A549 (cell line): ENCODE measurements around the gene PAPPA. TPM values are rescaled to one million over a fixed set of nuclear protein-coding genes. Genes with fewer than 3 reads are reported as not detected.

Source experiments
- ATAC-seq, 2 experiments: fragments of 200-7000 bp in 1 of 2; fragments of >200 bp in 1 of 2; cut with Nextera tagmentation in 1 of 2; cut with Tn5 transposase in 1 of 2; 3 replicates each; pipeline versions ENCODE4 v1.8.0 to v1.9.1; 2018 to 2020; ENCODE audit warnings: mild to moderate bottlenecking in 1 of 2, moderate library complexity in 1 of 2
- CTCF ChIA-PET: fragments of 300-600 bp; sonication (Branson Sonifier 250); formaldehyde crosslinking; extraction: SDS; loops from one replicate; lab custom pipeline; 2021; ENCODE audit warnings: antibody characterized with exemption, inconsistent platforms; lab: Yijun Ruan, JAX
- POLR2A ChIA-PET: fragments of 350-600 bp; formaldehyde crosslinking; extraction: SDS; loops from one replicate; lab custom pipeline; 2021; ENCODE audit warnings: antibody characterized with exemption, inconsistent platforms; lab: Yijun Ruan, JAX
- DNase-seq, 2 experiments: peaks; one replicate each; pipeline versions ENCODE4 v3.0.0 to v3.0.0-alpha.2; 2011 to 2016; ENCODE audit warnings: low read depth in 1 of 2, low spot score in 1 of 2
- FAIRE-seq: peaks from 2 replicates; lab custom pipeline; 2011; peaks lifted over from hg19 to GRCh38; lab: Jason Lieb, UNC
- H3K27ac ChIP-seq, 2 experiments: fragments of >200 bp; sonication (Bioruptor Twin); formaldehyde crosslinking; 3 replicates each; pipeline ENCODE4 v1.5.1; 2016 to 2017
- H3K4me1 ChIP-seq: fragments of >200 bp; sonication (Bioruptor Twin); formaldehyde crosslinking; 3 replicates; pipeline ENCODE4 v1.6.1; 2016
- H3K4me2 ChIP-seq: fragments of >200 bp; sonication (Bioruptor Twin); formaldehyde crosslinking; 3 replicates; pipeline ENCODE4 v1.6.1; 2016
- H3K4me3 ChIP-seq: fragments of >200 bp; sonication (Bioruptor Twin); formaldehyde crosslinking; 3 replicates; pipeline ENCODE4 v1.5.1; 2016
- H3K9me3 ChIP-seq: fragments of >200 bp; sonication (Bioruptor Twin); formaldehyde crosslinking; 3 replicates; pipeline ENCODE4 v1.6.1; 2016
- E2F6 ChIP-seq: IDR thresholded peaks from 2 replicates; pipeline ENCODE4 v1.6.1; 2012; ENCODE audit warnings: low read depth, borderline replicate concordance
- EHF ChIP-seq: fragments of 250-450 bp; sonication (Bioruptor Pico); IDR thresholded peaks from 2 replicates; pipeline ENCODE4 v1.5.0; 2020; ENCODE audit warnings: mild to moderate bottlenecking
- FOSL2 ChIP-seq, 2 experiments: fragments of 450-650 bp in 1 of 2; fragments of >200 bp in 1 of 2; sonication (Bioruptor Twin) in 1 of 2; formaldehyde crosslinking; IDR thresholded peaks; 2 replicates each; pipeline versions ENCODE4 v1.5.0 to v1.6.1; 2016 to 2020; ENCODE audit warnings: mild to moderate bottlenecking in 1 of 2, moderate library complexity in 1 of 2
- HES2 ChIP-seq: fragments of >200 bp; sonication (Bioruptor Twin); formaldehyde crosslinking; IDR thresholded peaks from 2 replicates; pipeline ENCODE4 v1.6.1; 2016
- HEYL ChIP-seq: fragments of 250-450 bp; sonication (Bioruptor Pico); IDR thresholded peaks from 2 replicates; pipeline ENCODE4 v1.8.0; 2021; ENCODE audit warnings: mild to moderate bottlenecking, moderate library complexity
- HOXB13 ChIP-seq: fragments of 250-450 bp; sonication (Bioruptor Pico); IDR thresholded peaks from 2 replicates; pipeline ENCODE4 v1.5.0; 2020; ENCODE audit warnings: low read depth, mild to moderate bottlenecking, moderate library complexity
- JUN ChIP-seq, 2 experiments: fragments of >200 bp; sonication (Bioruptor Twin); formaldehyde crosslinking; IDR thresholded peaks; 2 replicates in 1 of 2; 3 replicates in 1 of 2; pipeline ENCODE4 v1.6.1; 2016 to 2017
- JUNB ChIP-seq: fragments of >200 bp; sonication (Bioruptor Twin); formaldehyde crosslinking; IDR thresholded peaks from 2 replicates; pipeline ENCODE4 v1.6.1; 2016
- MAX ChIP-seq: IDR thresholded peaks from 2 replicates; pipeline ENCODE4 v1.6.1; 2012
- MYC ChIP-seq: IDR thresholded peaks from 2 replicates; pipeline ENCODE4 v1.6.1; 2012; ENCODE audit warnings: mild to moderate bottlenecking, inconsistent platforms, low read length, improper control_type of control experiment, borderline replicate concordance
- NPAS2 ChIP-seq: fragments of 250-450 bp; sonication (Bioruptor Pico); IDR thresholded peaks from 2 replicates; pipeline ENCODE4 v1.8.0; 2022; ENCODE audit warnings: mild to moderate bottlenecking, moderate library complexity, borderline replicate concordance
- NR3C1 ChIP-seq: fragments of >200 bp; sonication (Bioruptor Twin); formaldehyde crosslinking; IDR thresholded peaks from 3 replicates; pipeline ENCODE4 v1.6.1; 2017
- POLR2A ChIP-seq: IDR thresholded peaks from 2 replicates; pipeline ENCODE4 v1.6.1; 2012; ENCODE audit warnings: mild to moderate bottlenecking, low read length
- POLR2AphosphoS2 ChIP-seq: conservative IDR thresholded peaks from 2 replicates; pipeline ENCODE4 v1.6.1; 2012; ENCODE audit warnings: low read length, improper control_type of control experiment, inconsistent platforms
- RAD21 ChIP-seq, 2 experiments: fragments of >200 bp in 1 of 2; sonication (Bioruptor Twin) in 1 of 2; formaldehyde crosslinking in 1 of 2; IDR thresholded peaks in 1 of 2; conservative IDR thresholded peaks in 1 of 2; 2 replicates in 1 of 2; 3 replicates in 1 of 2; pipeline ENCODE4 v1.6.1; 2012 to 2018; ENCODE audit warnings: inconsistent platforms in 1 of 2
- RCOR1 ChIP-seq: fragments of 150-350 bp; IDR thresholded peaks from 2 replicates; pipeline ENCODE4 v1.6.1; 2014; ENCODE audit warnings: antibody characterized with exemption, low read length, low read depth
- REST ChIP-seq: fragments of 200-600 bp; sonication (generic); IDR thresholded peaks from 2 replicates; pipeline ENCODE4 v1.6.1; 2016; ENCODE audit warnings: antibody characterized with exemption, mild to moderate bottlenecking, moderate library complexity
- RFX5 ChIP-seq: fragments of 450-650 bp; IDR thresholded peaks from 2 replicates; pipeline ENCODE4 v1.7.1; 2014; ENCODE audit warnings: antibody characterized with exemption, mild to moderate bottlenecking, moderate library complexity
- SREBF2 ChIP-seq: fragments of 450-650 bp; IDR thresholded peaks from 2 replicates; pipeline ENCODE4 v1.6.1; 2014; ENCODE audit warnings: mild to moderate bottlenecking, moderate library complexity
- TFCP2L1 ChIP-seq: fragments of 250-450 bp; sonication (Bioruptor Pico); IDR thresholded peaks from 2 replicates; pipeline ENCODE4 v1.5.0; 2021; ENCODE audit warnings: mild to moderate bottlenecking
- TP53 ChIP-seq: fragments of 250-450 bp; sonication (Bioruptor Pico); IDR thresholded peaks from 2 replicates; pipeline ENCODE4 v1.5.0; 2021; ENCODE audit warnings: mild to moderate bottlenecking, moderate library complexity
- USF2 ChIP-seq: fragments of 450-650 bp; IDR thresholded peaks from 2 replicates; pipeline ENCODE4 v1.6.1; 2014; ENCODE audit warnings: antibody characterized with exemption
- ZSCAN20 ChIP-seq: fragments of 250-450 bp; sonication (Bioruptor Pico); IDR thresholded peaks from 2 replicates; pipeline ENCODE4 v1.8.0; 2022; ENCODE audit warnings: mild to moderate bottlenecking, moderate library complexity
- WGBS: methylation state at CpG from one replicate; pipeline ENCODE4 v1.1.6; 2017; ENCODE audit errors: missing lambda C conversion rate; 5-methylcytosine and 5-hydroxymethylcytosine counted together
- polyA plus RNA-seq, 4 experiments: library from polyadenylated mRNA; depleted of rRNA in 3 of 4; stranded (reverse); fragments of >200 nt; fragmentation: RNase III in 1 of 4; extraction: RNeasy Plus Mini Kit Qiagen cat#74134 plus additional on column Dnase treatment in 1 of 4; gene quantifications; 2 replicates in 3 of 4; 3 replicates in 1 of 4; pipeline ENCODE4 v1.2.3, GENCODE V29; 2011 to 2017

PAPPA gene
- polyA plus RNA-seq, 2 of the 4 experiments (the other 2 are of a cell fraction), result 40.0 to 127 TPM

GRCh38 chr9:116175614-116176013 lies 22.0 kb downstream of the PAPPA start:
- DNase-seq (peak in 1 of 2 experiments; percentile 59), FAIRE-seq (no peak), ATAC-seq (peak; percentile 27 to 45; a peak in 3 of 6 replicates)
- no peak overlapping the region; the same call in 2 of the 3 replicates for H3K4me3 ChIP-seq
- 10% methylated on average over 1 of the region's 1 CpG for WGBS
- ChIA-PET POLR2A (no interaction called here), CTCF (interaction anchor here (1.6 kb wide), 1 partner anchor 582 kb away, joined by 8 read pairs; no protein-coding TSS in a partner anchor)
- H3K9me3 ChIP-seq, result no peaks in the 10 kb centered on the region
- peak overlapping the region; percentile 62 for H3K4me2 ChIP-seq
- TF ChIP-seq EHF (CRISPR knock-in tag) (no peak), POLR2A (no peak), HEYL (CRISPR knock-in tag) (no peak), REST (no peak), JUN (IDR thresholded peaks at IDR 0.05) (peak in 1 of 2 experiments; percentile 37; a peak in 1 of 5 replicates), JUNB (peak; percentile 37; the same call in 1 of the 2 replicates), RFX5 (no peak), NPAS2 (CRISPR knock-in tag) (no peak), HOXB13 (CRISPR knock-in tag) (no peak), FOSL2 (IDR thresholded peaks at IDR 0.05) (peak; percentile 78), FOSL2 (CRISPR knock-in tag; IDR thresholded peaks at IDR 0.05) (peak; percentile 87), MAX (no peak), TFCP2L1 (CRISPR knock-in tag) (no peak), USF2 (no peak), RCOR1 (no peak), MYC (no peak), TP53 (CRISPR knock-in tag) (no peak), E2F6 (no peak), ZSCAN20 (CRISPR knock-in tag) (no peak), SREBF2 (no peak), POLR2AphosphoS2 (no peak), NR3C1 (no peak), HES2 (no peak), RAD21 (conservative IDR thresholded peaks at IDR 0.05 in 1 of 2, IDR thresholded peaks at IDR 0.05 in 1 of 2) (0 out of 5 replicates have a peak, but pooled peaks of 1 of the 2 experiments have one; percentile 4)
- peaks cover 100% of the 10 kb centered on the region for H3K4me1 ChIP-seq
- H3K27ac ChIP-seq, result peak overlapping the region; percentile 39 to 57; a peak in 4 of 6 replicates
